Measurements from ENCODE around the gene TTC17. TPM values are rescaled to one million over a fixed set of nuclear protein-coding genes. Genes with fewer than 3 reads are reported as not detected.
A peak's percentile ranks its signal among the peaks of the same experiment; 100 is the strongest.

Gene TTC17
- total RNA-seq, 1 donor from 2014 or later = 108 TPM

DNA sequence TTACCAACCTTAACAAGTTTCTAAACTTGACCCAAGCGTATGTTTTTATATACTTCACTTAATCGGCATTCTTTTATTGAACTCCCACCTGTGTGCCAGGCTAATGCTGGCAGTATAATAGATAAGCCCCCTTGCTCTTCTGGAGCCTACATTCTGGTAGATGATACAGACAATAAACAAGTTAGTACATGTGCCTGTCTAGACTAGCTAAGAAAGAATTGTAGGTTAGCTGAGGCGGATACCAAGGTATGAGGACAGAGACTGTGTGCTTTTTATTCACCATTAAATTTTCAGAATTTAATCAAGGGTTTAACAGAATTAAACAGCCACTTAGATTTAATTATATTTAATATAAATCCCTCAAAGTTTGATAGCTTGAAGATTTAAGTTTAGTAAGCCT is 45.7 kb downstream of the TTC17 start:
- no peak for DNase-seq (ENCODE audit: low spot score, unreplicated experiment)
- no peak overlapping the region for H3K4me3 Mint-ChIP-seq (ENCODE audit: low read depth)
- H3K4me1 Mint-ChIP-seq (ENCODE audit: low read depth) = no peaks in the 10 kb centered on the region
- H3K27ac Mint-ChIP-seq = peak overlapping the region; percentile 16
- TF ChIP-seq, protein P1, sequence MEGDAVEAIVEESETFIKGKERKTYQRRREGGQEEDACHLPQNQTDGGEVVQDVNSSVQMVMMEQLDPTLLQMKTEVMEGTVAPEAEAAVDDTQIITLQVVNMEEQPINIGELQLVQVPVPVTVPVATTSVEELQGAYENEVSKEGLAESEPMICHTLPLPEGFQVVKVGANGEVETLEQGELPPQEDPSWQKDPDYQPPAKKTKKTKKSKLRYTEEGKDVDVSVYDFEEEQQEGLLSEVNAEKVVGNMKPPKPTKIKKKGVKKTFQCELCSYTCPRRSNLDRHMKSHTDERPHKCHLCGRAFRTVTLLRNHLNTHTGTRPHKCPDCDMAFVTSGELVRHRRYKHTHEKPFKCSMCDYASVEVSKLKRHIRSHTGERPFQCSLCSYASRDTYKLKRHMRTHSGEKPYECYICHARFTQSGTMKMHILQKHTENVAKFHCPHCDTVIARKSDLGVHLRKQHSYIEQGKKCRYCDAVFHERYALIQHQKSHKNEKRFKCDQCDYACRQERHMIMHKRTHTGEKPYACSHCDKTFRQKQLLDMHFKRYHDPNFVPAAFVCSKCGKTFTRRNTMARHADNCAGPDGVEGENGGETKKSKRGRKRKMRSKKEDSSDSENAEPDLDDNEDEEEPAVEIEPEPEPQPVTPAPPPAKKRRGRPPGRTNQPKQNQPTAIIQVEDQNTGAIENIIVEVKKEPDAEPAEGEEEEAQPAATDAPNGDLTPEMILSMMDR (IDR thresholded peaks at IDR 0.05; ENCODE audit: unreplicated experiment) = no peak
- no peaks in the 10 kb centered on the region for H3K9me3 Mint-ChIP-seq (ENCODE audit: low read depth)
- peaks cover 31% of the 10 kb centered on the region for H3K36me3 Mint-ChIP-seq (ENCODE audit: insufficient read depth)
- H3K27me3 Mint-ChIP-seq = no peaks in the 10 kb centered on the region

DNA sequence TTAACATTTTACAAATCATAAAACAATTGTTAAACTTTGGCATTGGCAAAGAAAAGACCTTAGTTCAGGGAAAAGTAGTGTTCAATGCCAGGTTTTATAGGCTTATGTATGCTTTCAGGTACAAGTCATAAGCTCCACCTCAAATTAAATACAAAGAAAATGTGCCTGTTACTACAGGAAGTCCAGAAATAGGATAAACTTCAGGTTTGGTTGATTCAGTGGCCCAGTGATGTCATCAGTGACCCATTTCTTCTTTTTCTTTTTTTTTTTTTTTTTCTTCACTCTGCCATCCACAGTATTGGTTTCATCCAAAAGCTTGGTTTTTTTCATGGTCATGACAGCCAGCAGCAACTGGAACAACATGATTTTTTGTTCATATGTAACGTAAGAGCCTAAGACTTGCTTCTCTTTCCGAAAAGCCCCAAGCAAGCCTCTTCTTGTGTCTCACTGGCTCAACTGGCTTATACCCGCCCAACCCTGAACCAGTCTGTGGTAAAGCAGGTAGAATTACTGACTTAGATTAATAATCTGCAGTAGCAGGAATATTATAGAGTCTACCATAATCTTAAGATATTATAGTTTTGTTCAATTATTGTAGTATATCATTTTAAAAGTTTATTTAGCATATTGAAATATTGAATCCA is 46.2 kb downstream of the TTC17 start:
- no peaks in the 10 kb centered on the region for H3K9me3 Mint-ChIP-seq (ENCODE audit: low read depth)
- no peak for DNase-seq (ENCODE audit: low spot score, unreplicated experiment)
- no peaks in the 10 kb centered on the region for H3K4me1 Mint-ChIP-seq (ENCODE audit: low read depth)
- H3K27me3 Mint-ChIP-seq = no peaks in the 10 kb centered on the region
- H3K4me3 Mint-ChIP-seq (ENCODE audit: low read depth) = no peak overlapping the region
- no peak overlapping the region for H3K27ac Mint-ChIP-seq
- TF ChIP-seq, protein P1 (IDR thresholded peaks at IDR 0.05; ENCODE audit: unreplicated experiment) = no peak
- peaks cover 34% of the 10 kb centered on the region for H3K36me3 Mint-ChIP-seq (ENCODE audit: insufficient read depth)

GRCh38 chr11:43408277-43408676 is 49.6 kb downstream of the TTC17 start:
- H3K27ac Mint-ChIP-seq = no peak overlapping the region
- TF ChIP-seq, protein P1 (IDR thresholded peaks at IDR 0.05; ENCODE audit: unreplicated experiment) = no peak
- H3K4me3 Mint-ChIP-seq (ENCODE audit: low read depth) = no peak overlapping the region
- H3K9me3 Mint-ChIP-seq (ENCODE audit: low read depth) = peaks cover 5% of the 10 kb centered on the region
- H3K4me1 Mint-ChIP-seq (ENCODE audit: low read depth) = peaks cover 10% of the 10 kb centered on the region
- H3K27me3 Mint-ChIP-seq = no peaks in the 10 kb centered on the region
- peaks cover 44% of the 10 kb centered on the region for H3K36me3 Mint-ChIP-seq (ENCODE audit: insufficient read depth)
- no peak for DNase-seq (ENCODE audit: low spot score, unreplicated experiment)

GRCh38 chr11:43410394-43410793 is 51.7 kb downstream of the TTC17 start:
- no peak overlapping the region for H3K4me3 Mint-ChIP-seq (ENCODE audit: low read depth)
- TF ChIP-seq, protein P1 (IDR thresholded peaks at IDR 0.05; ENCODE audit: unreplicated experiment) = no peak
- peaks cover 10% of the 10 kb centered on the region for H3K4me1 Mint-ChIP-seq (ENCODE audit: low read depth)
- H3K9me3 Mint-ChIP-seq (ENCODE audit: low read depth) = peaks cover 5% of the 10 kb centered on the region
- H3K27me3 Mint-ChIP-seq = no peaks in the 10 kb centered on the region
- DNase-seq (ENCODE audit: low spot score, unreplicated experiment) = no peak
- H3K27ac Mint-ChIP-seq = peak overlapping the region; percentile 50
- H3K36me3 Mint-ChIP-seq (ENCODE audit: insufficient read depth) = peaks cover 48% of the 10 kb centered on the region

- H3K27ac Mint-ChIP-seq = no peak overlapping the region
- H3K4me1 Mint-ChIP-seq (ENCODE audit: low read depth) = no peaks in the 10 kb centered on the region
- peaks cover 10% of the 10 kb centered on the region for H3K36me3 Mint-ChIP-seq (ENCODE audit: insufficient read depth)
- TF ChIP-seq, protein P1 (IDR thresholded peaks at IDR 0.05; ENCODE audit: unreplicated experiment) = no peak
- DNase-seq (ENCODE audit: low spot score, unreplicated experiment) = no peak
- no peak overlapping the region for H3K4me3 Mint-ChIP-seq (ENCODE audit: low read depth)
- H3K9me3 Mint-ChIP-seq (ENCODE audit: low read depth) = no peaks in the 10 kb centered on the region
- no peaks in the 10 kb centered on the region for H3K27me3 Mint-ChIP-seq
Measured at GRCh38 chr11:43418197-43418596, 59.5 kb downstream of the TTC17 start.

Measured in progenitor cell of endocrine pancreas (in vitro differentiated cells).